GM18858 (cell line): ENCODE measurements around the gene ZNF844.
"Not testable (repeated sequence)": the region's sequence is repeated elsewhere in the genome, so short reads cannot be mapped to it uniquely, and the experiment has no call there.

ENCODE experiments used
- ATAC-seq: cut with Tn5 transposase; IDR thresholded peaks from one replicate; pipeline ENCODE4 v1.9.1; 2021; ENCODE audit not compliant: unreplicated experiment

ZNF844 gene

DNA sequence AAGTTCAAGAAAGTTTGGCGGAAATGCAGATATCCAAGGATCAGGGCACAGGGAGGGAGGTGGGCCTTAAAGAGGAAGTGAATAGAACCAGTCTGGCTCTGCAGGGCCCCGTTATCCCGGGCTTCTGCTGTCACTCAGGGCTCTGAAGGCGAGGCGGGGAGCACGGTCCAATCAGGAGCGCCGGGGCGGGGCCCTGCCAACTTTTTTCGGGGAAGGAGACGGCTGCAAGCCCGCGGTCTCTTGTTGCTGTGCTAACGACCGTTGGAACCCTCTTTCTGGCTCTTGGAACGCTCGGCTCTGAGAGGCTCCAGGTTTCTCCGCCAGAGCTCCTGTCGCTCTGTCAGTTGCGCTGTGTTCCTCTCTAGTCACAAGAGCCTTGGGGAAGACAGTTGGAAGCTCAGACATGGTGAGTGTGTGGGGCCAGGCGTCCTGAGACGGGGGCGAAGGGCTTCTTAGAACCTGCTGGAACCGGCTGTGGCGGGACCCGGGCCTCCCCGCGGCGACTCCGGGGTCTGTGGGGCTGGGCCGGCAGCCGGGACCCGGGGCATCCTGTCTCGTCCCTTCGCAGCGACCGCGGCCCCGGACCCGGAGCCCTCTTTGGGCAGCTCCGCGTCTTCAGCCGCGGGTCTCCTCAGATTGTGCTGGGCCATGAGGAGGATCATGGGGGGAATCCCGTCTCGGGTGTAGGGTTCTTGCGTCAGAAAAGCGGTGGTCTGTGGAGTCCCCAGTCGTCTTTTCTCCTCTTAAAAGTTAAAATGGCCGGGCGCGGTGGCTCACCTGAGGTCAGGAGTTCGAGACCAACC, 27.7 kb downstream of the ZNF844 start:
- no peak for ATAC-seq

DNA sequence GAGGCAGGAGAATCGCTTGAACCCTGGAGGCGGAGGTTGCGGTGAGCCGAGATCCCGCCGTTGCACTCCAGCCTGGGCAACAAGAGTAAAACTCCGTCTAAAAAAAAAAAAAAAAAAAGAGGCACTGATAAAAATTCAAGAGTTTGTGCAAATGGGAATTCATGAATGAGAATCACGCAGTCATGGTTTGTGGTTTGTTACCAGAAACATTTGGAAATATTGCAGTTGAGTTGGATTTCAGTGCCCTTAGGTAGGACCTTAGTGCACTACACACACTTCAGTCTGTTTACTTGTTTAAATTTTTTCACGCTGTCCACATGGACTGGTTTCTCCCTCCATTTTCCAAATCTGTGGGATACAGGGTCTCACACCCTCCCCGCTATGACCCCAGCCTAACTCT, 28.4 kb downstream of the ZNF844 start:
- no peak for ATAC-seq

DNA sequence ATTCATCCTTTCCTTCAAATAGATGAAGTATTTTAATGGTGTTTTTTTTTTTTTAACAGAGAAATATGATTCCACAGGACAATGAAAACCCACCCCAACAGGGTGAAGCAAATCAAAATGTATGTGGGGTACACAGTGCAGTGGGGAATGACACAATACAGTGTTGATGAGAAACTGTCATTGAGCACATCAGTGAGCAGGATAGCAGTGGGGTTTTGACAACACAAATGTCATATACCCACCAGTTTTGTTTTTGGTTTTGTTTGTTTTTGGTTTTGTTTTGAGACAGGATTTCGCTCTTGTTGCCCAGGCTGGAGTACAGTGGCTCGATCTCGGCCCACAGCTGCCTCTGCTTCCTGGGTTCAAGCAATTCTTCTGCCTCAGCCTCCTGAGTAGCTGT, 29.2 kb downstream of the ZNF844 start:
- ATAC-seq = no peak

- no peak for ATAC-seq
Measured at GRCh38 chr19:12095111-12095790, 30.7 kb downstream of the ZNF844 start.

- ATAC-seq = no peak
Measured at GRCh38 chr19:12098040-12098439, 33.5 kb downstream of the ZNF844 start.

- ATAC-seq = not testable (repeated sequence)
Measured at GRCh38 chr19:12103909-12104308, 39.4 kb downstream of the ZNF844 start.

DNA sequence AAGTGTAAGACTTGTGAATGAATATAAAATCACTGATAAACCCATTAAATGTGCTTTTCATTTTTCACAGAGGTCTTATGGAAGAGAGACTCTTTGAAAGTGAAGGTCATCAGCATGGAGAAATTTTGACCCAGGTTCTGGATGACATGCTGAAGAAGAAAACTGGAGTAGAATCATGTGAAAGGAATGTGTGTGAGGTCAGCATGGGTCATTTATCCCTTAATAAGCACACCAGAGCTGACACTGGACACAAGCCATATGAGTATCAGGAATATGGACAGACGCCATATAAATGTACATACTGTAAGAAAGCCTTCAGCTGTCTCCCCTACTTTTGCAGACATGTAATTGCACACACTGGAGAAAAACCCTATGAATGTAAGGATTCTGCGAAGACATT, 46.6 kb downstream of the ZNF844 start:
- no peak for ATAC-seq

DNA sequence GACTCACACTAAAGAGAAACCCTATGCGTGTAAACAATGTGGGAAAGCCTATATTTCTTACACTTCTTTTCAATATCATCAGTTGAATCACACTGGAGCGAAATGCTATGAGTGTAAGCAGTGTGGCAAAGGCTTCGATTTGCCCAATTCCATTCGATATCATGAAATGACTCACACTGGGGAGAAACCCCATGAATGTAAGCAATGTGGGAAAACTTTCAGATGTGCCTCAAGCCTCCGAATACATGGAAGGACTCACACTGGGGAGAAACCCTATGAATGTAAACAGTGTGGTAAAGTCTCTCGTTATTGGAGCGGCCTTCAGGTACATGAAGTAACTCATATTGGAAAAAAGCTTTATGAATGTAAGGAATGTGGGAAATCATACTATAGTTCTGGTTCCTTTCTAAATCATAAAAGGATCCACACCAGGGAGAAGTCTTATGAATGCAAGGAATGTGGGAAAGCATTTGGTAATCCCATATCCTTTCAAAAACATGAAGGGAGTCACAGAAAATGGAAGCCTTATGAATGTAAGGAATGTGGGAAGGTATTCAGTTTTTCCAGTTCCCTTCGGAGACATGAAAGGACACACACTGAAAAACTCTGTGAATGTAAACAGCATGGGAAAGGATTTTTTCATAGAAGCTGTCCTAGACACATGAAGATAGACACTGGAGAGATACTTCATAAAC, 47.6 kb downstream of the ZNF844 start:
- ATAC-seq = no peak

DNA sequence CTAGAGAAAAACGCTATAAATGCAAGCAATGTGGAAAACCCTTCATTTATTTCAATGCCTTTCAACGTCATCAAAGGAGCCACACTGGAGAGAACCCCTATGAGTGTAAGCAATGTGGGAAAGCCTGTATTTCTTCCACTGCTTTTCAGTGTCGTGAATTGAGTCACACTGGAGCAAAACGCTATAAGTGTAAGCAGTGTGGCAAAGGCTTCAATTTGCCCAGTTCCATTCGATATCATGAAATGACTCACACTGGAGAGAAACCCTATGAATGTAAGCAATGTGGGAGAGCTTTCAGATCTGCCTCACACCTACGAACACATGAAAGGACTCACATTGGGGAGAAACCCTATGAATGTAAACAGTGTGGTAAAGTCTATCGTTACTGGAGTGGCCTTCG, 48.2 kb downstream of the ZNF844 start:
- ATAC-seq = no peak

- ATAC-seq = no peak
Measured at GRCh38 chr19:12113121-12113520, 48.6 kb downstream of the ZNF844 start.

DNA sequence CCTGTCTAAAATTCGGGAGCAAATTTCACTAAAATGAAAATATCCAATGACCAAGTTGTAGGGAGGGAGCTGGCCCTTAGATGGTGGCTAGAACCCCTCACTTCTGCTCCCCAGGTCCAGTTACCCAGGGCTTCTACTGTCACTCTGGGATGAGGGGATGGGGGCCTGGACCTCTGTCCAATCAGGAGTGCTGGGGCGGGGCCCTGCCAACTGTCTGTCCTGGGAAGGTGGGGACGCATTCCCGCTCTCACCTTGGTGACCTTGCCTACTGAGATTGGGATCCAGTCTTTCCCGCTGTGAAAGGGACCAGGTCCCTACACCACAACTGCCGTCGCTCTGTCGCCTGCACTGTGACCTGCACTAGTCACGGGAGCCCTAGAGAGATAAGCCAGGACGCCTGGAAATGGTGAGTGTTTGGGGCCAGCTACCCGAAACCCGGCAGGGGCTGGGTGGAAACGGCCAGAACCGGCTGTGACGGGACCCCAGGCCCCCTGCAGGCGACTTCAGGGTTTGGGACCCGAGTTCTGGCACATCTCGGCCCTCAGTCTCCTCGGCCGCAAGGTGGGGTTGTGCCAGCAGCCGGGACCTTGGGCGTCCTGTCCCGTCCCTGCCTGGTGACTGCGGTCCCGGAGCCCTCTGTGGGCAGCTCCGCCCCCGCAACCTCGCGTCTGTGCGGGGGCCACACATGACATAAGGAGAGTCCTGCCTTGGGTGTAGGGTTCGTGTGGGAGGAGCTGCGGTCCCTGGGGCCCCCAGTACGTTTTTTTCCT, 52.9 kb downstream of the ZNF844 start:
- no peak for ATAC-seq

DNA sequence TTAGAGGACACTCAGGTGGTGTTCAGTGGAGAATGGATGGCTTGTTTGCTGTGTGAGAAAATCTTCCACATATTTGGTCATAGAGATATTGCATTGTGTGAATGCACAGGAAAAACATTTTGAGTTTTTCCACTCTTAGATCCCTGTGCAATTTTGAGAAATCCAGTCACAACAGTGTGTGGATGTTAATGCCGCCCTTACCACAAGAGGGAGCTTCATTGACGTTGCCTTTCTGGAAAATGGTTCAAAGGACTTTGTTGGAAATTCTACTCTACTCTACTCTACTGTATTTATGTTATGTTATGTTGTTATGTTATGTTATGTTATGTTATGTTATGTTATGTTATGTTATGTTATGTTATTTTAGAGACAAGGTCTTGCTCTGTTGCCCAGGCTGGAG, 62.2 kb downstream of the ZNF844 start:
- no peak for ATAC-seq
